NCI-H748 treated with DMSO at 0.1 percent for 48 hours (cell line): ENCODE results near the gene MICAL2.

ENCODE experiments used
- DNase-seq: peaks from one replicate; lab custom pipeline; 2025; lab: John Stamatoyannopoulos, UW

MICAL2 gene

DNA sequence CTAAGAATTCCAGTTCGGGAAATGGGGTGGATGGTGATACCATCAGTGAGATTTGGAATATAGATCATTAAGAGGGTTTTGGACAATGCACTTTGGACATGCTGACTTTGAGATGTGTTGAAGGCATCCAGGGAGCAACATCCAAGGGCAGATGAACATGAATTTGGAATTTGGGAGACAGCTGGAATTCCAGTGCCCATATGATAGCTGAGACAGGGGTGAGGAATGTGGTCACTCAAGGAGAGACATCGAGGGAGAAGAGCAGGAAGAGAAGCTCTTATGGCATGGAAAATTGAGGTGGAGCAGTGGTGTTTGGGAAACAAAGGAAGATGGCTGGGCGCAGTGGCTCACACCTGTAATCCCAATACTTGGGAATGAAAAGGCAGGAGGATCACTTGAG lies 11.8 kb upstream of the MICAL2 start:
- DNase-seq, result no peak

DNA sequence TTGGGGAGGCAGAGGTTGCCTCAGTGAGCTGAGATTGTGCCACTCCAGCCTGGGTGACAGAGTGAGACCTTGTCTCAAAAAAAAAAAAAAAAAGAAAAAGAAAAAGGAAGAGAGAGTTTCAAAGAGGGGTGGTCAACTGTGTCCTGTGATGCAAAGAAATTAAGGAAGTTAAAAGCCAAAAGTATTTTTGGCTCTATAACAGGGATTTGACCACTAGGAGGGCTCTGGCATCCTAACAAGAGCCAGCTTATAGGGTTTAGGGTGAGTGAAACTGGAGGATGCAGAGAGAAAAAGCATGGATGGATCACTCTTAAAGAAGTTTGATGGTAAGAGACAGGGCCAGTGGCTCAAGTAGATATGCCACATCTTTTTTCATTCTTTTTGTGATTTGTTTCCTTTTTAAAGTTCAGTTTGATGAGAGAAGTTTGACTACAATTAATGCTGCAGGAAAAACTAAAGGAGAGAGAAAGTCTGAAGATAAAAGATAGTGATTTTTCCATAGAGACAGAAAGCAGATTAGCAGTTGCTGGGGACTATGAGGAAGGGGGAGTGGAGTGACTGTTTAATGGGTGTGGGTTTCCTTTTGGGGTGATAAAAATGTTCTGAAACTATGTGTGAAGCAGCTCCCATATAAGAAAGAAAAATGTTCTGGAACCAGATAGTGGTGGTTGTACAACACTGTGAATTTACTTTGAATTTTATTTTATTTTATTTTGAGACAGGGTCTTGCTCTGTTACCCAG lies 11.1 kb upstream of the MICAL2 start:
- DNase-seq, result no peak

DNA sequence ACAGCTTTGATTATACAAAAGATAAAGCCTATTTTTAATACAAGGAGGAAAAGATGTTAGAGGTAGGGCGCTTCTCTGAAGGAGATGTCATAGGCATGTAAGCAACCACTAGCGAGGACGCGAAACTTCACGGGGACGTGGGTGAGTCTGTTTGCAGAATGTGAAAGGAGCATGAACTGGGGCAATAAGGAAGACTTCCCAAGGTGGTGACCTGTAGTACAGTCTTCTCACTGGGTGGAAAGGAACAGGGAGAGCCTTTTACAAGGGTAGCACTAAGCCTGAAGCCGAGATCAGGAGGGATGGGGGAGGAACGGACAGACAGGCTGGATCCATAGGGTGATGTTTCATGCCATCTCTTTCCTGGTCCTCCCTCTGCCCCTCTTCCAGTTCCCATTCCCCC lies 10.0 kb upstream of the MICAL2 start:
- DNase-seq, result no peak

DNA sequence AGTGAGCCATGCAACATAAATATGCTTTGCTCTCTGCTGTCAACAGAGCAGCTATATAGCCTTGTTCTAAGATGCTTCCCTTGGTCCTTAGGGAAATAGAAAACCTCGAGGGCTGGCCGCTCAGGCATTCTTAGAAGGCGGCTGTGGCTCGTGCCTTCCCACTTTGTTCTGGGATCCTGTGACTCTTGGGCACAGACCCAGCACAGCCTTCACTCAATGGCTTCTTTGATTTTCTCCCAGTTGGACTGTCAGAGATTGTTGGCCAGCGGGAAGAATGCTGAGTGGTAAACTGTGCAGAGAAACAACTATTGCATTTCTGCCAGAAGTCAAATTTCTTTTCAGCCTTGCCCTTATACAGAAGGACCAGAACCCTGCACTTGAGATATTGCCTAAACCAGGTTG lies 9.5 kb upstream of the MICAL2 start:
- DNase-seq, result no peak

DNA sequence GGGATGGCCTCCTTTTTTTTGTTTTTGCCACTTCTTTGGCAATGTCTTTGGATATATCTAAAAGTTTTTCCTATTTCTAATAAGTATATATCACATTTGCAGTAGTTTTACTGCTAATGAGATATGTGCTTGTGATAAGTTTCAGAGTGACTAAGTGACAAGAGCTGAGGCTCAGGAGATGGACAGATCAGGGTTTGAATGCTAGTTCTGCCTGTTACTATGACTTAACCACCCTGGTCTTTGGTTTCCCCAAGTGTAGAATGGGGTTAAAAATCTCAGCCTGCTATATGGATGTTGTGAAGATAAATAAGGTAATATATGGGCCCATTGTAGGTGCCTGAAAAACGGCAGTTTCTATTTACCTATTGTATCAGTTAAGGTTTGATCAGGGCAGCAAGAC lies 9.1 kb upstream of the MICAL2 start:
- no peak for DNase-seq

DNA sequence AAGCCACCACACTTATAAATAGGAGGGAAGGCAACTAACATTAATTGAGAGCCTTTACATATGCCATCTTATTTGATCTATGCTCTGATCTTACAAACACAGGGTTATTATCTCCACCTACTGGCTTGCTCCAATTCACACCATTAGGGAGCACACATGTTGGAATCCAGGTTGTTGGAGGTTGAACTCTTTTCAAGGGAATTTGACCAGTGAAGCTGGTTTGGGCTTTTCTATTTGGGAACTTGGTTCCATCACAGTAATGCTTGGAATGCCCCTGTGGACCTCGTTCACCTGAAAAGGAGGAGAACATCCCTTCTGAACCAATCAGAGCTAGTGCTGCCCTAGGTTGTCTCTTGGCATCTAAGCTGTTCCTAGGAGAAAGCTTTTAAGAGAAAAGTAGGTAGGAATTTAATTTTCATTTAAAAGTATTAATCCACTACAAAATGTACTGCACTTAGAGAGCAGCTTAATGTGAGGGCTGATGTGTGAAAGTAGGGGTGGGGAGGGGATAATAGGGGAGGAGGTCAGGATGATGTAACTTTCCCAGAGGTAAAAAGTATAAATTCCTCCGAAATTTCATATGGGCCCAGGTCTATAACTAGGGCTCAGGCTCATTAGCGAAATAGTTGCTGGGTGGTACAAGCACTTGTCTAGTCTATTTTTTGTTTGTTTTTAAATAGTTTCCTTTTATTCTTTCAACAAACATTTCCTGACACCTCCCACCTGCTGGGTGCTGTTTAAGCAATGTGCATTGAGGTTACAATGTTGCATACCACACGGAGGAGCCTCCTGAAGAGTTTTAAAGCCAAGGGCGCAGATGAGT lies 7.6 kb upstream of the MICAL2 start:
- DNase-seq, result no peak

DNA sequence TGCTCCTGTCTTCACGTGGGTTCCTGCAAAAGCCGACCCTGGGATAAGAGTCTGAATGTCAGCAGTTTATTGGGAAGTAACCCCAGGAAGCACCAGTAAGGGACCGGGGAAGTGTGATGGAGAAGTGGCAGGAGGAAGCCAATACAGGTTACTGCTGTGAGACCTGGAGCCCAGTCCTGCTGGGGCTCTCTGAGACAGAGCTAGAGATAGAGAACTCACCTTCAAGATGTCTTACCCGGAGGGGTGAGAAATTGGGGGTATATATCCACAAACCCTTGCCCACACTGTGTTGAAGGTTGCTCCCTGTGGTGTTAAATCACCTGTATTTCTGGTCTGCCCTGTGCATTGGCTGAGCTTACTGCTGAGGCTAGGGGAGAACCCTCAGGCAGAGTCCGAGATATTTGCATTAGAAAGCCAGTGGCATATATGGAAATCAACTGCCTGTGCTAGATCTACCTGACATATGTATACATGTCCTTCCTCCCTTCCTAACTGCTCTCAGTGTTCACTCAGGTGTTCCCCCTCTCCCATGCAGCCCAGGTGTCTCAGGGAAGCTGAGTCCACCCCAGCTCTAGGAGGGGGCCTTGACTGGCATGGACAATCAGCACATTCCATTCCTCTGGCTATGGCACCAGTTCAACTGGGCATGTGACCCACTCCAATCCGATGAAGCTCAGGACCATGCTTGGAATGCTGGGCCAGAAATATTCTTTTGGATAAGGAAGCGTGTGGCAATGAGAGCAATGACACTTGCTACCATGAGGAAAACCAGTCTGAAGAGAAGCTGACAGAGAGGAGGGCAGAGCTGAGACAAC lies 6.8 kb upstream of the MICAL2 start:
- no peak for DNase-seq

DNA sequence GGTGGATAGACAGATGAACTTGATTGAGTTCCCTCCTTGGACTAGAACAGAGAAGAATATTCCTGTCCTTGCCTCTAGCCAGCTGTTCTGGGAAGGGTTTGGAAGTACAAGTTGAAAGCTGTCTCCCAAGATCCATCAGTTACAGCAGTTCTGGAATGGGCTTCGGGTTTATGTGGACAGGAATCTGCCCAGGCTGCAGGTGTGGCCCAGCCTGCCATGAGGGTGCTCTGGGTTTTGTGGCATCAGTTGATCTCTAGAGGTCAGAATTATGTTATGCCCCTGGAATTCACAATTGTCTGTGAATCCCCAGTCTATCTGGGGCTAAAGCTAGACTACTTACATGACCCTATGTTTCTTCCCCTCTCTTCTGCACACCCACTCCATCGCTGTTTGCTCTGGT lies 4.9 kb upstream of the MICAL2 start:
- DNase-seq, result no peak

DNA sequence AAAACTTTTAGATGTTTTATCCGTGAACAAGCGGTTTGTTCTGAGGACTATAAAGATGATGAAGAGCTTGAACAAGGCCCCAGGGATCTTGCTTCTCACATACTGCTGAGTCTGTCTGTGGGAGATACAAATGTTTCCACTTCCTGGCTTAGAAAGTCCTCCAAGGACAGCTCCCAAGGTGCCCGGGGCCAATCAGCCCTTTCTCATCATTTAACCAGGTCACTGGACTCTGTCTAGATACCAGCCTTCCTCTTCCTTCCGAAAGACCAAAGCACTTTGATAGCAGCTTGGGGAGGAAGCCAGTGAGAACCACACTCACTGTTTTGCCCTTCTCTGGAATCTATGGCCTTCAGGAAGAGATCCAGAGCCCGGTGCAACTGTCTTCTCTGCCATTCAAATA lies 4.3 kb upstream of the MICAL2 start:
- DNase-seq, result no peak

DNA sequence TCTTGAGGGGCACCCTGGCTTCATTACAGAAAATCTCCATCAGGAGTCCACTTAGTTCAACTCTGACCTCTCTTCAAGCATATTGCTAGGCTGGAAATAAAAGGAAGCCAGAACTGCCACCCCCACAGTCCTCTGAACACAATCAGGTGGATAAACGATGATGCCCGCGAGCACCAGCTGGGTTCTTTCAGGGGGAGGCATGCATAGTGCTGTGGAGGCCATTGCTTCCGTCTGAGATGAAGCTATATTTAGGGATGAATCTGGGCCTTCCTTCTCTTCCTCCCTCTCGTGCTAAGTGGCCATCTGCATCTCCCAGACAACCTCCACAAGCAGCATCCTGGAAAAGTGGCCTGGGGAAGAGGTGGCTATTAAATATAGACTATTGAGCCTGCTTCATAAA lies 3.9 kb upstream of the MICAL2 start:
- no peak for DNase-seq

DNA sequence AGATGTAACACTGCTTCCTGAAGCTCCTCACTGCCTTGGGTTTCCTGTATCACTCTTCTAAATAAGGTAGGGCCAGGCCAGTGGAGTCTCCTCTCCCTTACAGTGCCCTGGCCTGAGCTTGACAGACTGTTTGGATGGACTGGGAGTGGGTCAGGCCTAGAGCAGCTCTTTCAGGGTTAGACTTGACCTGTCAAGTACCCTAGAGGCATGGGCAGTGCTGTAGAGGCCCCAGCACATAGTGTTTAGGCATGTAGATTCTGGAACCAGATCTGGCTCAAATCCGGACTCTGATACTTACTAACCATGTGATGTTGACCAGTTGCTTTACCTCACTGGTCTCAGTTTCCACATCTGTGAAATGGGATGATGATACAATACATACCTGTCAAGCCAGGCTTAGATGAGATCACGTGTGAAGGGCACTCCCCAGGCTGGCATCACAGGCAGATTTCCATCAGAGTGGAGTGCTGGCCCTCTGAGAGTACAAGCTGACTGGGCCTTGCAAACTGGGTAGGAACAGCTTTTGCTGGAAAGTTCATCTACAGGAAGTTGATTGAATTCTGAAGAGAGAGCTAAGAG lies 1.4 kb upstream of the MICAL2 start:
- DNase-seq, result no peak

DNA sequence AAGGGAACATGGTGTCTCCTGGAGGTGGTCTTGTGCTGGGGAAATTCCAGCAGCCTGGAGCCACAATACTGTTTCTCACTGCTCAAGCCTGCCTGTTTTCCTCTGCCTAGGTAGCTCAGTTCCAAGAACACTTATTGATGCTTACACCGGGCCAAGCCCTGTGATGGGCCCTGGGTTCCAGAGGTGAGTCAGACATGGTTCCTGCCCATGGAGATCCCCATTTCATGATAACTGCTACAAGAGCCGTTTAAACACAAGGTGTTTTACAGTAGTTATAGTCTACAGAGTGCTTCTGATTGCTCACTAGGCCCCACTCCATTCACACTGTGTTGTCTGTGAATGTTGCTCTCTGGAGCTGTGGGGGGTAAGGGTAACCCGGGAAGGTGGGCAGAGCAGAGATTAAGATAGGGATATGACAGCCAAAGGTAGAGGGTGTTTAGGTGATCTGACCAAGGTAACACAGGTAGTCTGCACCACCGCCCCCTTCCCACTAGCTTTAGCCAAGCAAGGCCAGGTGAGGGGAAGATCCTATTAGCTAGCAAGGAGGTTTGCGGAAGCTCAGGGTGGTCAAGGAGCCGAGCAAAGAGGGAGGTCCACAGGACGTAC lies 696 bp upstream of the MICAL2 start:
- DNase-seq, result no peak

DNA sequence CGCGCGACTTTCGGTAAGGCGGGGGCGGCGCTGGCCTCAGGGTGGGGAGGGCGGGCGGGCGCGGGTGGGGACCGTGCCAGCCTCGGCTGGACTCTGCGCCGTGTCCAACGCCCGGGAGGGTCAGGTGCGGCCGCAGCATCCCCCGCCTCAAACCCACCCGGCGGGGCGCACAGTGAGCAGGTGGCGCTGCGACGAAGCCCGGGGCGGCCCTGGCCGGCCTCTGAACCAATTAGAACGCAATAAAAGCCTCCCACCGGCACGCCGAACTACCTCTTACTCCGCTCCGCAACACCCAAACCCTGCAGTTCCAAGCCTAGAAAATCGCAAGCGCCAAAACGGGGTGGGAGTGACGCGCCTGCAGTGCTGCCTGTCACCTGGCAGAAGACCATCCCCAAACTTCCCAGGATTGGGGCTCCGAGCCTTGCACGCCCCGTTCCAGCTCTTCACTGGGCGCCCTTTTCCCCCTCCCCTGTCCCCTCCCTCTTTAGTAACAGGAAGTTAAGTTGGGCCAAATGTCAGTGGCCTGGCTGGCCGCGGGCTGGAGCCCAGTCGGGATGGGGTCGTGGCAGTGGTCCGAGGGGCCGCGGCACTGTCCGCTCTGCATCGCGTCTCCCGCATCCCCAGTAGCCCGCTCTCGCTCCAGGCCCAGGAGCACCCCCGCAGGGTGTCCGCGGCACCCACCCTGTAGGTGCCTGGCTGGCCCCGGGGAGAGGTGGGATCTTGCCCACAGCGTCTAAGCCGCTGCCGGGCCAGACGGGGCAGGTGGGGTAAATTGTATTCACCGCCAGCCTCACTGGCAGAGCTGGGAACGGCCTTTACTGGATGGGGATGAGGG lies 541 bp downstream of the MICAL2 start:
- DNase-seq, result no peak

DNA sequence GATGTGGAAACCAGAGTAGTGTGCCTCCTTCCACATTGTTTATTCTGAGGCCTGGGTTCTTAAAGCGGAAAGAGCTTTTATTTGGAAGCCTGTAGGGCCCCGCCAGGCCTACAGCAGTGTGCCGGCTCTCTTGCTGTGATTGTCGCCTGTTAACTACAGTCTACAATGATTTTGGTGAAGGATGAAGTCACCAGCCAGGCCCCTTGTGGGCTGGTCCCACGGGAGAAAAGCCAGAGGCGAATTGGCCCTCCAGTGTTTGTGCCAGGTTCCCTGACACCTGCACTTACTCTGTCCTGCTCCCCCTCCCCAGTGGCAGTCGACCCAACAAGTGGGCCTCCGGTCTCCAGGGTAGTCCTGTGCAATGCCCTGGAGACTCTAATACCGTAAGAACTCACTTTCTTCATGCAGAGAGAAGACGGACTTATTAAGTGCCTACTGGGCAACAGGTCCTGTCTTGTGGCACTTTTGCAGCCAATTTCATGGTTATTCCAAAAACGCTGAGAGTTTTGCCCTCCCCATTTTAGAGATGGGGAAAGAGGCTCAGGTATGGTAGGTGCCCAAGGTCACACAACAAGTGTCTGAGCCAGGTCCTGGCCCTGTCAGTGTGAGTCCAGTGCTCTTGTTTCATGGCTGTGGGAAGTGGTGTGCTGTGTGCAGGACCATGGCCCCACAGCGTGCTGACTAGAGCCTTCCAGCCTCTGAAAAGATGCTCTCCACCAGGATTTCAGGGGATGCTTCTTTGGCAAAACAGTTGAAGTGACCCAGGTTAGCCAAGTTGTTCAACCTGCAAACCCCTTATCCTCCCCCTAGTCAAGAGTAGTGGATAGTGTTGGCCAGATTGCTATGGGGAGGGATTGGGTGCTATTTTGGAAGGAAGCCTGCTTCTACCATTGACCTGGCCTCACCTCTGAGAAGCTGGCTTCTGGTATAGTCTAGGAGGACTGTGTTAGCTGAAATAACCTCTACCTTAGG lies 1.4 kb downstream of the MICAL2 start:
- no peak for DNase-seq

DNA sequence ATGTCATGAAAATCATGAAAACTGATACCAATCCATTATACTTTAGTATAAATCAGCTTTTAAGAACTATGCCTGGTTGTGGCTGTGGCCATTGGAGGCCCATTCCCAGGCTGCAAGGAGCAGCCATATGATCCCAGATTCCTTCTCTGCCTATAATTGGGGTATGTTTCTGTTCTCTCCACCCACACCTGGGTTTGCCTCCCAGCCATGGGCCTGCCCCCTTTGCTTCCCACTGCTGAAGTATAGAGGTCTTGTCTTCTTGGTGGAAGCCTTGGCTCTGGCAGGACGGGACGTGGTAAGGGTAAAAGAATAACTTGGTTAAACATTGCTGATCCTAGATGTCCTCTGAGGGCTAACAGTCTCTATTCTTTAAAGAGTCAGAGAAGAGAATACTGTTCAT lies 2.4 kb downstream of the MICAL2 start:
- DNase-seq, result no peak

DNA sequence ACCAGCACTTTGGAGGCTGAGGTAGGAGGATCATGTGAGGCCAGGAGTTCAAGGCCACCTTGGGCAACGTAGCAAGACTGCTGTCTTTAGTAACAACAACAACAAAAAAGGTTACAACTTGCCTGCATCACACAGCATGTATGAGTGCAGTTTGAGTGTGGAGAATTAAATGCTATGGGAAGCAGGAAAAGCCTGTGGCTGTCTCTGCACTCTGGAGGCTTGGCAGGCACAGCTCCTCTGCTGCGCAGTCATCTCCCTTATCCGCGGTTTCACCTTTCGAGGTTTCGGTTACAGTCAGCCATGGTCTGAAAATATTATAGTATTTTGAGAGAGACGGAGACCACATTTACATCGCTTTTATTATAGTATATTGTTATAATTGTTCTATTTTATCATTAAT lies 2.9 kb downstream of the MICAL2 start:
- DNase-seq, result no peak

DNA sequence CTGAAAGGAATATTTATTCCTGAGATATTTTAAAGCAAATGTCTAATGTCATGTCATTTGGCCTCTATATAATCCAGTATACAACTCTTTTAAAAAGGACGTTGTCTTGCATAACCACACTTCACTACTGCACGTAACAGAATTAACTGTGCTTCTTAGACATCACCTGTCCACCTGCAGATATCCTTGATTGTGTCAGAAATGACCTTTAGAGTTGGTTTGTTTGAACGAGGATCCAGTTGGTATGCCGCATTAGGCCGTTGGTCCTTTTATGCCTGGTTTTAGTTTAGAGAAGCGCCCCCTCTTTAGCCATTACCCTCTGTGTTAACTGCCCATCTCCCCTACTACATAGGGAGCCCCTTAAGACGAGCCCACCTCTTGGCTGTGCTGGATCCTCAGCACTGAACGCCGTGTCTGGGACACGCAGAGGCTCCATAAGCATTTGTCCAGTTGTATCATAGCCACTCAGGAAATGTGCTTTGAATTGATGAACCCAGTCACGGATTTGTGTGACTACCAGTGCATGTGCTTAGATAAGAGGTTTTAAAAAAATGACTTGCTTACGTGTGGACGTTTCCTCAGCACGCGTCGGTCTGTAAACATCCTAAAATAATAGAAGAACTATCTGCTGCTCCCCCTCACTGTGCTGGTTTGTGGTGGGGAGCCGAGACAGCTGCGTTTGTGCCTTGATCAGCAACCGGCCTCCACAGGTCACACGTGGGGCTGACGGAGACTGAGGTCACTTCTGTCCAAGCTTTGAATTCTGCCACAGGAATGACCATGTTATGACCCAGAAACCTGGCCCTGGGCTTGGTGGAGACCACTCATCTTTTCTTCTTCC lies 4.0 kb downstream of the MICAL2 start:
- DNase-seq, result no peak

DNA sequence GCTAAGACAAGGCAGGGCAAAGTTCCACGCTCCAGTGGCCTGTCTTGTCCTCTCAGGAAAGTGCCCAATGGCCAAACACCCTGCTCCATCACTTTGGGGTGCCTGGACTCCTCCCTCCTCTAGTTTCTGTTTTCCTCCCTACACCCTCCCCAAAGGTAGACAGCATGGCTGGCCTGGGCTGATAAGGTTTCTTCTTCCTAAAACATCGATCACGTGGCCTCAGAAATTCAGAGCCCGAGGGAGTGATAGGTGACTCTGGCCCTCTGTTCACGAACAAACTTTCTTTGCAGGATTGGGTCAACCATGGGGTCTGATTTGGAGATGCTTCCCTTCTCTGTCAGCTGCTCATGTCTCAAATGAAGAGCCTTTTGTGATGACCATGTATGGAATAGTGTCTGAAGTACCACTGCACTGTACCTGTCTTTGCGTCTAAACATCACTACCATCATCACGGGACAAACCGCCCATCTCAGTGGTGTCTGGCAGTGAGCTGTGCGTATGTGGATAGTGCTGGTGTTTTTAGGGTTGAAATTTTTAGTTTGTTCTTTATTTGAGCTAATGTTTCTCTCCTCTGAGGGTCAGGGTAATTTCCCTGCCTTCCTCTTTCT lies 6.1 kb downstream of the MICAL2 start:
- DNase-seq, result no peak

DNA sequence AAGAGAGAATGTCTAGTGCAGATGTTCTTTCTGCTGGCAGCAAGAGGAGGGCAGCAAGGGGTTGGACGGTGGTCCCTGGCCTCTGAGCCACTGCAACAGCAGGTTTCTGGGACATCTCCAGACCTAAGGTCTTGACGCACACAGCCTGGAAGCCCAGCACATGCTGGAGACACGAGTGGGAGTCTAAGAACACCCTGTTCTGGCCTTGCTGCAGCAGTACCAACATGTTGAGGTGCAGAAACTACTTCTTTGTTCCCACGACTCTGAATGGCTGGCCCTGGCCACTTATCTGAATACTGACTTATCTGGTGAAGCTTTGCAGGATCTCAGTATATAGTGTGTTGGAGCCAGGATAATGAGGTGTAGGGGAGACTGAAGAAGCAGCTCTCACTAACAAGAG lies 6.8 kb downstream of the MICAL2 start:
- no peak for DNase-seq
